HG03460 (cell line): ENCODE measurements around the gene TMEM185B.

Source experiments
- ATAC-seq: cut with Tn5 transposase; IDR thresholded peaks from one replicate; pipeline ENCODE4 v1.9.1; 2021; ENCODE audit not compliant: unreplicated experiment

The TMEM185B gene

DNA sequence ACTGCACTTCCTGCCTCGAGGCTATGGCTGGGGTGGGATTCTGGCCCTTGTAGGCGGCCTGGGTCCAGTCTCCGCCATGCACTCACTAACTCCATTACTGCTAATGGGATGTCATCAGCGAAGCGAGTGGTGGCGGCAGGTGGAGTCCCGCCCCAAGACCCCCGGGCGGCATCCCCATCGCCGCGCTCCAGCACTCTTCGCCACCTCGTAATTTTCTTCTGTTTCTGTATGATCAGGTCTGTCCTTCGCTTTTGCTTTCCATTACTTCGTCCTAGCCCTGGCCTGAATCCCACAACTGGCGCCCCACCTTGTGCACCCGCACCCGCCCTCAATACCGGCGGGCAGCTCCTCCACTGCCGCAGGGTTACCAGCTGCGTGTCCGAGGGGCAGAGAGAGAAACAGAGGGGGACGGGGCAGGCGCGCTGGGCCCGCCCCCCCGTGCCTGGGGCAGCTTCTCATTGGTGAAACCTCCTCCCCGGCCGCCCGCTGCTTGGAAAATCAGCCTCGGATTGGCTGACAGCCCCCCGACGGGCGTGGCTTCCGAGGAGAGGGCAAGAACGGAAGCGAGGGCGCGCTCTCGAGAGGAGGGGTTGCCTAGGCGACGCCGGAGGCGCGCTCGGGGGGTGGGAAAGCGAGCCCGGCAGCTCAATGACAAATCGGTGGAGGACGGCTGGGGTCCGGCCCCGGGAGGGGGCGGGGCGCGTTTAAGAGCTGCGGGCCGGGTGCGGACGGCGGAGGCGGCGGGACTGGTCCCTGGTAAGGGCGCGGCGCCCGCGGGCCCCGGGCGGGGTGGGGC is 29.2 kb upstream of the TMEM185B start, which contains the start of gene RALB:
TSS of gene RALB (plus strand) at position 628 of the 796 bp plus-strand sequence. CDS start 25,813 bp downstream, outside the sequence.
- peak; percentile 90 for ATAC-seq

DNA sequence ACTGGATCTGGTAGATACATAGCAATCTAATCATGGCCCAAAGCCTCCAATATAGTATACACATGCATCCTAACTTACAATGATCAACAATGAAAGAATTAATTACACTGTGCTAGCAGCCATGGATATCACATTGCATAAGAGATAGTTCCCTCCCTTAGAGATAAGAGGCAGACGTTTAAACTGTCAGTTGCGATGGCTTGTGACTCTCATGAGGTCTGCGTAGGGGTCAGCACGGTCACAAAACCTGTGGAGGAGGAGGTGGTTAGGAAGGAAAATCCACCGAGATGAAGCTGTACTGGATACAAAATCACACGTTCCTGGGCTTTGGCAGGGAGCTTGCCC is 28.7 kb upstream of the TMEM185B start:
- ATAC-seq: no peak

- no peak for ATAC-seq
Observed at GRCh38 chr2:120251078-120251477, 27.9 kb upstream of the TMEM185B start.

- no peak for ATAC-seq
Observed at GRCh38 chr2:120250640-120251039, 27.4 kb upstream of the TMEM185B start.

DNA sequence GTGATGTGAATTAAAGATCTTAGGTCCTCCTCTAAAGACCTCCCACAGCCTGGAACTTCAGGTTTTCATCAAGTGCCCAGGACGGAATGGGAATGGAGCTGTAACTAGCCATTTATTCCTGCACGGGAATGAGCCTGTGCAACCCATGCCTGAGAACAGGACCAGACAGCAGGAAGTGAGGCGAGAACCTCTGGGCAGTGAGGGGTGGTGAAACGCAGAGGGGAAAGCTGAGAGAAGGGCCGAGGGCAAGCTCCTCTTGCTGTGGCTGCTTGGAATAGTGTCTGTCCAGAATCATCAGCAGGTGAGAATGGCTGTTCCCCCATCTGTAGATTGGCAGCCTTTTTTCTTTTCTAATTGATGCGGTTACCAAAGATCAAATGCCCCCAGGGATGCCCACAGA is 24.7 kb upstream of the TMEM185B start:
- ATAC-seq: no peak

- ATAC-seq: no peak
Observed at GRCh38 chr2:120246546-120247300, 23.5 kb upstream of the TMEM185B start.

DNA sequence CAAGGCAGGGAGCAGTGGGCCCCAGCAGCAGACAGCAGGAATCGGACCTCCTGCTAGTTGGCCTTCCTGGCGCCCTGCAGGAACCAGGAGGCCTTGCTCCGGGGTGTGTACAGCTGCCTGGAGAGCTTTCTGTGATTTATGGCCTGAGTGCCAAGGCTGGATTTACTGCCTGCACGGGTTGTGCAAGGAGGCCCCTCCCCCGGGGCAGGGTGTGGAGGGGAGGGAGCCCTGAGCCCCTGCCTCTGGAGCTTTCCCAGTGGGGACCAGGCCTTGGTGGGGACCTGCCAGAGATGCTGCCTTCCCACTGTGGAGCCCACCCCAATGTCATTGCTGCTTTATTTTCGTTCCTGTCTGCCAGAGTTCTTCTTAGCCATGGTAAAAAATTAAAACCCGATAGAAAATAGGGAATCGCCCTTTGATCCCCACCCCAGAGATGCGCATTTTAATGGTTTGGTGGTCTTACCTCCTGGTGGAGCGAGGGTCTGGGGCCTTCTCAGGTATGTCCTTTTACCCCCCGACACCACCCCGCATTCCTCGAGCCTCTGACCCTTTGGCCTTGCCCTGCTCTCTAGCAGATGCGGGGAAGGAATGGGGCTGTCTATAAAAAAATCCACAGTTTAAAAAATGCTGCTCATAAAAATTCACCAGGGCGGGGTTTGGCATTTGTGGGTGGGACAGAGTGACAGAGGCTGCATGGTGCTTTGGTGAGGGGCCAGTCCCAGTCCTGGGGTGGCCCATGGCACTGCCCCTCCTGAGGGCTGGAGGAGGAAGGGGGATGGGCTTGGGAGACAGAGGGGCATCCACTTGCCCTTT is 22.5 kb upstream of the TMEM185B start:
- no peak for ATAC-seq

- no peak for ATAC-seq
Observed at GRCh38 chr2:120244656-120245519, 21.7 kb upstream of the TMEM185B start.

- no peak for ATAC-seq
Observed at GRCh38 chr2:120243875-120244553, 20.8 kb upstream of the TMEM185B start.

GRCh38 chr2:120243211-120243610 is 20.0 kb upstream of the TMEM185B start:
- no peak for ATAC-seq

GRCh38 chr2:120241684-120242083 is 18.5 kb upstream of the TMEM185B start:
- no peak for ATAC-seq

- no peak for ATAC-seq
Observed at GRCh38 chr2:120240901-120241429, 17.8 kb upstream of the TMEM185B start.

- ATAC-seq: no peak
Observed at GRCh38 chr2:120239488-120240287, 16.5 kb upstream of the TMEM185B start.

- ATAC-seq: no peak
Observed at GRCh38 chr2:120238728-120239487, 15.7 kb upstream of the TMEM185B start.

DNA sequence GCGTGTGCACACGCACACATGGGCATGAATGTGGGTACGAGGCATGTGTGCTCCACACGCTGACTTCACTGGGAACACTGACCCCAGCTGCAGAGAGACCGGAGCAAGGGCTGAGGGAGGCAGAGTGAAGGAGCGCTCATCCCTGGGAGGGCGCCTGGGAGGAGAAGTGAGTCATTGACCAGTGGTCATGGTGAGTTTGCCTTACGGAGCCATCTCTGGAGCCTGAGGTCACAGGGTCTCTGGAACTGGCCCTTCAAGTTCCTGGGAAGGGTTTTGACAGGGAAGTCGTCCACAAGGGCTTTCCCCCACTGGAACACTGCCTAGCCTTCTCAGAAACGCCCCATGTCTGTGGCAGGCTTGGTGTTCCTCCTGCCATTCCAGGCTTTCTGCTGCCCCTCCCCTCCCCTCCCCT is 14.3 kb upstream of the TMEM185B start:
- ATAC-seq: no peak

GRCh38 chr2:120236791-120237190 is 13.6 kb upstream of the TMEM185B start:
- no peak for ATAC-seq

DNA sequence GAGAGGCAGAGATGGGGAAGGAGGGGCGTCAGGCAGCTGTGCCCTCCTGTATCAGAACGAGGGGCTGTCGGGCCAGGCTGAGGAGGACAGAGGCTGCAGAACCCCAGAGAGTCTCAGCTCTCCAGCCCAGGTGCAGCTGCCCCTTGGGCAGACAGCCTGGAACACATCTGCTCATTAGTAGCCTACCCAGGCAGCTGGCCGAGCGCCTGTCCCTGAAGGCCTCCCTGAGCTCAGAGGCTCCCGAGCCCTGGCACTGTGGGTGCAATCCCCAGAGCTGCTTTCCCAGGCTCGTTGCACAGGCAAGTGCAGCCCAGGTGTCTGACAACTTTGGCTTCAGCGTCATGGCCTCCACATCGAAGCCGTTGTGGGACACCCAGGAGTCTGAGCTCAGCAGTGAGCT is 13.1 kb upstream of the TMEM185B start:
- no peak for ATAC-seq

DNA sequence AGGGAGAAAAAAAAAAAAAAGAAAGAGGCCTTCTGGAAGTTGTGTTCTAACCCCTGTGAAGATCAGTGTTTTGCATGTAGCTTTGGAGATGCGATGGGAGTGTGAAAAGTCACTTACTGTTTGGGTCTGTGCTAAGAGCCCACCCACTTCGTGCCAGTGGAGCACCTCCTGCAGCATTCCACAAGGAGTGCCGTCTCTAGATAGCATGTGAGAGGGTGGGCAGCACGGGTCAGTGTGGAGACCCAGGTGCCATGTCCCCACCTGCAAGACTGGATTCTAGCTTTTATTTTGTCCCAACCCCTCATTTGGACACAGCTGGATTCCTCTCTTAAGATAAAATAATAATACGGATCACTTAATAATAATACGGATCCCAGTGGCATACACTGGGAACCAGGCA is 12.5 kb upstream of the TMEM185B start:
- ATAC-seq: no peak
